PFSK-1 (cell line): Measurements from ENCODE around the gene CCR8. TPM values are rescaled to one million over a fixed set of nuclear protein-coding genes. Genes with fewer than 3 reads are reported as not detected.

ENCODE experiments used
- FOXP2 ChIP-seq: optimal IDR thresholded peaks from 2 replicates; pipeline ENCODE3; 2011; ENCODE audit warnings: borderline replicate concordance, control low read depth, inconsistent platforms; ENCODE audit not compliant: insufficient read depth; ENCODE audit errors: extremely low read length, extremely low read depth
- POLR2AphosphoS5 ChIP-seq: IDR thresholded peaks from 2 replicates; pipeline ENCODE4 v1.6.1; 2012; ENCODE audit warnings: low read depth, mild to moderate bottlenecking, control low read depth, low read length, moderate library complexity
- SIN3A ChIP-seq: IDR thresholded peaks from 2 replicates; pipeline ENCODE4 v1.6.1; 2012; ENCODE audit warnings: mild to moderate bottlenecking, low read length, moderate library complexity, borderline replicate concordance; ENCODE audit not compliant: insufficient read depth
- TAF1 ChIP-seq: IDR thresholded peaks from 2 replicates; pipeline ENCODE4 v1.6.1; 2012; ENCODE audit warnings: low read length, control low read depth, borderline replicate concordance; ENCODE audit not compliant: insufficient read depth
- polyA plus RNA-seq: library from polyadenylated mRNA; unstranded; fragments of >200 nt; gene quantifications from one replicate; pipeline ENCODE4 v1.2.1, GENCODE V29; 2012; ENCODE audit warnings: low read depth, missing spikeins; ENCODE audit not compliant: insufficient read length
- TF ChIP-seq, protein P1 (sequence below), 2 experiments: IDR thresholded peaks; 2 replicates each; pipeline versions ENCODE4 v1.6.1 to v1.8.0; 2011 to 2012; ENCODE audit warnings: low read depth in 2 of 2, low read length in 2 of 2, control low read depth in 1 of 2, inconsistent platforms in 1 of 2, mild to moderate bottlenecking in 1 of 2, moderate library complexity in 1 of 2; ENCODE audit not compliant: insufficient read depth in 1 of 2

Gene CCR8, protein sequence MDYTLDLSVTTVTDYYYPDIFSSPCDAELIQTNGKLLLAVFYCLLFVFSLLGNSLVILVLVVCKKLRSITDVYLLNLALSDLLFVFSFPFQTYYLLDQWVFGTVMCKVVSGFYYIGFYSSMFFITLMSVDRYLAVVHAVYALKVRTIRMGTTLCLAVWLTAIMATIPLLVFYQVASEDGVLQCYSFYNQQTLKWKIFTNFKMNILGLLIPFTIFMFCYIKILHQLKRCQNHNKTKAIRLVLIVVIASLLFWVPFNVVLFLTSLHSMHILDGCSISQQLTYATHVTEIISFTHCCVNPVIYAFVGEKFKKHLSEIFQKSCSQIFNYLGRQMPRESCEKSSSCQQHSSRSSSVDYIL
- polyA plus RNA-seq = not detected

DNA sequence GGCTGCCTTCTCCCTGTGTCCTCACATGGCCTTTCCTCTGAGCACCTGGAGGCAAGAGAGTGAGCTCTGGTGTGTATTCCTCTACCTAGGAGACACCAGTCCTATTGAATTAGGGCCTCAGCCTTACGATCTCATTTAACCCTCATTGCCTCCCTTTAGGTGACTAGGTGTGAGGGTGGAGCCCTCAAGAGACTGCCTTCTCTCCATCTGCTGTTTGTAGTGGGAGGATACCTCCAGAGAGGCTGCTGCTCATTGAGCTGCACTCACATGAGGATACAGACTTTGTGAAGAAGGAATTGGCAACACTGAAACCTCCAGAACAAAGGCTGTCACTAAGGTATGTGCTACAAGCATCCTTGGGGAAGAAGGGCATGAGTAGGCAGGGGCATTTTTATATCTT, at the start of gene CCR8:
CCR8 (plus strand) TSS at position 217 of the 400 bp plus-strand sequence. CDS start 2,623 bp downstream, outside the sequence.
- no peak for TF ChIP-seq FOXP2
- TF ChIP-seq POLR2AphosphoS5 = no peak
- TF ChIP-seq TAF1 = no peak
- TF ChIP-seq SIN3A = no peak
- TF ChIP-seq, protein P1, sequence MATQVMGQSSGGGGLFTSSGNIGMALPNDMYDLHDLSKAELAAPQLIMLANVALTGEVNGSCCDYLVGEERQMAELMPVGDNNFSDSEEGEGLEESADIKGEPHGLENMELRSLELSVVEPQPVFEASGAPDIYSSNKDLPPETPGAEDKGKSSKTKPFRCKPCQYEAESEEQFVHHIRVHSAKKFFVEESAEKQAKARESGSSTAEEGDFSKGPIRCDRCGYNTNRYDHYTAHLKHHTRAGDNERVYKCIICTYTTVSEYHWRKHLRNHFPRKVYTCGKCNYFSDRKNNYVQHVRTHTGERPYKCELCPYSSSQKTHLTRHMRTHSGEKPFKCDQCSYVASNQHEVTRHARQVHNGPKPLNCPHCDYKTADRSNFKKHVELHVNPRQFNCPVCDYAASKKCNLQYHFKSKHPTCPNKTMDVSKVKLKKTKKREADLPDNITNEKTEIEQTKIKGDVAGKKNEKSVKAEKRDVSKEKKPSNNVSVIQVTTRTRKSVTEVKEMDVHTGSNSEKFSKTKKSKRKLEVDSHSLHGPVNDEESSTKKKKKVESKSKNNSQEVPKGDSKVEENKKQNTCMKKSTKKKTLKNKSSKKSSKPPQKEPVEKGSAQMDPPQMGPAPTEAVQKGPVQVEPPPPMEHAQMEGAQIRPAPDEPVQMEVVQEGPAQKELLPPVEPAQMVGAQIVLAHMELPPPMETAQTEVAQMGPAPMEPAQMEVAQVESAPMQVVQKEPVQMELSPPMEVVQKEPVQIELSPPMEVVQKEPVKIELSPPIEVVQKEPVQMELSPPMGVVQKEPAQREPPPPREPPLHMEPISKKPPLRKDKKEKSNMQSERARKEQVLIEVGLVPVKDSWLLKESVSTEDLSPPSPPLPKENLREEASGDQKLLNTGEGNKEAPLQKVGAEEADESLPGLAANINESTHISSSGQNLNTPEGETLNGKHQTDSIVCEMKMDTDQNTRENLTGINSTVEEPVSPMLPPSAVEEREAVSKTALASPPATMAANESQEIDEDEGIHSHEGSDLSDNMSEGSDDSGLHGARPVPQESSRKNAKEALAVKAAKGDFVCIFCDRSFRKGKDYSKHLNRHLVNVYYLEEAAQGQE (IDR thresholded peaks at IDR 0.05; ENCODE audit: insufficient read depth in 1 of 2, low read depth in 2 of 2, low read length in 2 of 2) = no peak

DNA sequence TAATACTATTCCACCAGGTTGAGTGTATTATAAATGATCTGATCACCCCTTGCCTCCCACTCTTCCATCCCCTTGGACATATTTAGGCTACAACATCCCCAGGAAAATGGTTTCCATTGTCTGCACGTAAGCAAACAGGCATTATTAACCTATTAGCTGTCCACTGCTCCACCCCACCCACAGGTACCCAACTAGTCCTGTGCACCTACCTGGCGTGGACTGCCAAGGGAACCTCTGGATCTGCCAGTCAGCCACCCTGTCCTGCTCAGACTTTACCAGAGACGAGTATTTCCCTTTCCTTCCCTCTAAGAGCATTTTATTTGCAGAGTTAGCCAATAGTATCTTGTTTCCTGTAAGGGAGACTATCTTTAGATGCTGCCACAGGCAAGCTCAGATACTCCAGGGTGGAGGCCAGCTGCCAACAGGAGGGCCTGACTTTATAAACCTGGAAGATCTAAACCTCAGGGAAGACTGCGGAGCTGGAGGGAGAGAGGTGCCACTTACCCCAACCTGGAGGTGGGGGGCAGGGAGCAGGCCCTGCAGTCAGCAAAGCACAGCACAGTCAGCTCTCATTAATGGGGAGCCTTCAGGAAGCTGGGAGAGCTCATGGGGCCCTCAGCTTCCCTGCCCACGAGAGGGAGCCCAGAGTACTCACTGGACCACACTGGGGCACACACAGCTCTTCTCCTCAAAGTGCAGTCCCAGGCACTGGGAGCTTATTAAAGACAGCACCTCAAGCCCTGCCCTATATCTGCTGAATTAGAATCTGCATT, 49.6 kb upstream of the CCR8 start, which contains the start of gene CX3CR1:
CX3CR1 (minus strand) TSS at position 292 of the 773 bp plus-strand sequence. CDS start 13,527 bp downstream, outside the sequence.
- TF ChIP-seq FOXP2 = no peak
- TF ChIP-seq, protein P1 (IDR thresholded peaks at IDR 0.05; ENCODE audit: insufficient read depth in 1 of 2, low read depth in 2 of 2, low read length in 2 of 2) = no peak
- TF ChIP-seq SIN3A = no peak
- TF ChIP-seq POLR2AphosphoS5 = no peak
- TF ChIP-seq TAF1 = no peak

DNA sequence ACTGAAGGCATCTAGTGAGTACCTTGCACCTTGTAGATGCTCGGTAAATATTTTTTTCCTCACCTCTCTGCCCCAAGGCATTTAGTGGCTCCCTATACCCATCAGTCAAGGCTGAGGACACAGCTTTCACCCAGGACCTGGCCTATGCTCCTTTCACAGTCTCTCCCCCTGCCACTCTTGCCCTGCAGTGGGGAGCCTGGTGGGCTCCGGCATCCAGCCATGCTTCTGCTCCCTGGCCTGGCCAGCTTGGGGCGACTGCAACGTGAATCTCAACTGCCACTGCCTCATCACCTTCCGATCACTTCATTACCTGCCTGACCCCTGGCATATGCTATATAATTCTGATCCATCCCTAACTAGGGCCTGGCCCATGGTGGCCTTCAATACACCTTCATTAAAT, 48.9 kb upstream of the CCR8 start:
- no peak for TF ChIP-seq SIN3A
- TF ChIP-seq, protein P1 (IDR thresholded peaks at IDR 0.05; ENCODE audit: insufficient read depth in 1 of 2, low read depth in 2 of 2, low read length in 2 of 2) = no peak
- no peak for TF ChIP-seq TAF1
- TF ChIP-seq FOXP2 = no peak
- TF ChIP-seq POLR2AphosphoS5 = no peak

DNA sequence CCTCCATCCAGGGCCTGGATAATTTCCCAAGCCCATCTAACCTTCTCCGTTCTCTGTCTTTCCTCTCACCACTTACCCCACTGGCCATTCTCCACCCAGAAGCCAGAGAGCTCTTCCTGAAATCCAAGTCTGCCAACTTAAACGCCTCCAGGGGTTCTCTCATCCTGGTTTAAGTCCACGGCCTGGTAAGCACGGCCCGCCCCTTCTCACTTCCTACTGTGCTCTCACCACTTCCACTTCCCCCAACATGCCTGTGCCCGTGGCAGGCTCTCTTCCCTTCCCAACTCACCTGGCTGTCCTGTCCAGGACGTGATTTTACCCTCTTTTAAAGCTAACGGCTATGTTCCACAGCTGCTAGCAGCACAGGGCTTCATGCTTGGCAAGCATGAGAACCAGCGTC, 48.0 kb upstream of the CCR8 start:
- TF ChIP-seq POLR2AphosphoS5 (no peak), FOXP2 (no peak), SIN3A (no peak), TAF1 (no peak)
- TF ChIP-seq, protein P1 (IDR thresholded peaks at IDR 0.05; ENCODE audit: insufficient read depth in 1 of 2, low read depth in 2 of 2, low read length in 2 of 2) = no peak
